SK-N-SH treated with all-trans-retinoic acid at 6 μM for 48 hours (cell line): Measurements from ENCODE around the gene RBM33.

Experiments
- BACH2 ChIP-seq: fragments of 250-450 bp; sonication (Bioruptor Pico); IDR thresholded peaks from 2 replicates; pipeline ENCODE4 v1.9.0; 2021; ENCODE audit warnings: mild to moderate bottlenecking, borderline replicate concordance
- CSDC2 ChIP-seq: fragments of 250-450 bp; sonication (Bioruptor Pico); IDR thresholded peaks from 2 replicates; pipeline ENCODE4 v1.5.0; 2020; ENCODE audit warnings: mild to moderate bottlenecking, moderate library complexity
- GLIS3 ChIP-seq: fragments of 250-450 bp; sonication (Bioruptor Pico); IDR thresholded peaks from 2 replicates; pipeline ENCODE4 v1.5.0; 2020; ENCODE audit warnings: mild to moderate bottlenecking, moderate library complexity
- ISL1 ChIP-seq: fragments of 250-450 bp; sonication (Bioruptor Pico); IDR thresholded peaks from 2 replicates; pipeline ENCODE4 v2.1.2; 2022; ENCODE audit warnings: mild to moderate bottlenecking, moderate library complexity
- OSR1 ChIP-seq: fragments of 250-450 bp; sonication (Bioruptor Pico); IDR thresholded peaks from 2 replicates; pipeline ENCODE4 v1.8.0; 2022; ENCODE audit warnings: moderate library complexity, mild to moderate bottlenecking, inconsistent platforms
- PATZ1 ChIP-seq: fragments of 250-450 bp; sonication (Bioruptor Pico); IDR thresholded peaks from 2 replicates; pipeline ENCODE4 v1.8.0; 2020; ENCODE audit warnings: mild to moderate bottlenecking, moderate library complexity, borderline replicate concordance
- SNAI2 ChIP-seq: fragments of 250-450 bp; sonication (Bioruptor Pico); IDR thresholded peaks from 2 replicates; pipeline ENCODE4 v1.5.0; 2020; ENCODE audit warnings: mild to moderate bottlenecking, moderate library complexity
- TCF4 ChIP-seq: fragments of 250-450 bp; sonication (Bioruptor Pico); IDR thresholded peaks from 2 replicates; pipeline ENCODE4 v1.8.0; 2021; ENCODE audit warnings: mild to moderate bottlenecking, moderate library complexity, borderline replicate concordance
- TOX ChIP-seq: fragments of 250-450 bp; sonication (Bioruptor Pico); IDR thresholded peaks from 2 replicates; pipeline ENCODE4 v1.8.0; 2021; ENCODE audit warnings: mild to moderate bottlenecking, moderate library complexity, borderline replicate concordance
- ZFP3 ChIP-seq: fragments of 250-450 bp; sonication (Bioruptor Pico); IDR thresholded peaks from 2 replicates; pipeline ENCODE4 v1.5.0; 2020; ENCODE audit warnings: mild to moderate bottlenecking, moderate library complexity
- ZFP30 ChIP-seq: fragments of 450-650 bp; formaldehyde crosslinking; IDR thresholded peaks from 2 replicates; pipeline ENCODE4 v1.5.0; 2022; ENCODE audit warnings: mild to moderate bottlenecking, moderate library complexity
- ZNF8 ChIP-seq: fragments of 450-650 bp; formaldehyde crosslinking; IDR thresholded peaks from 2 replicates; pipeline ENCODE4 v1.5.0; 2020; ENCODE audit warnings: mild to moderate bottlenecking, moderate library complexity
- TF ChIP-seq, protein P1 (sequence below): fragments of 250-450 bp; sonication (Bioruptor Pico); IDR thresholded peaks from 2 replicates; pipeline ENCODE4 v1.5.1; 2021; ENCODE audit warnings: mild to moderate bottlenecking, moderate library complexity
- TF ChIP-seq, protein P2 (sequence below): fragments of 250-450 bp; sonication (Bioruptor Pico); IDR thresholded peaks from 2 replicates; pipeline ENCODE4 v1.5.1; 2020; ENCODE audit warnings: low read depth, mild to moderate bottlenecking, moderate library complexity

GRCh38 chr7:155814316-155815276, 170.1 kb downstream of the RBM33 start:
- TF ChIP-seq CSDC2 (CRISPR knock-in tag) (no peak), PATZ1 (no peak), SNAI2 (no peak), TCF4 (no peak), ZFP3 (CRISPR knock-in tag) (no peak), BACH2 (no peak), GLIS3 (CRISPR knock-in tag) (no peak), OSR1 (CRISPR knock-in tag) (no peak), TOX (CRISPR knock-in tag) (no peak), ISL1 (CRISPR knock-in tag) (no peak), ZNF8 (CRISPR knock-in tag) (no peak), ZFP30 (no peak)
- TF ChIP-seq, protein P1, sequence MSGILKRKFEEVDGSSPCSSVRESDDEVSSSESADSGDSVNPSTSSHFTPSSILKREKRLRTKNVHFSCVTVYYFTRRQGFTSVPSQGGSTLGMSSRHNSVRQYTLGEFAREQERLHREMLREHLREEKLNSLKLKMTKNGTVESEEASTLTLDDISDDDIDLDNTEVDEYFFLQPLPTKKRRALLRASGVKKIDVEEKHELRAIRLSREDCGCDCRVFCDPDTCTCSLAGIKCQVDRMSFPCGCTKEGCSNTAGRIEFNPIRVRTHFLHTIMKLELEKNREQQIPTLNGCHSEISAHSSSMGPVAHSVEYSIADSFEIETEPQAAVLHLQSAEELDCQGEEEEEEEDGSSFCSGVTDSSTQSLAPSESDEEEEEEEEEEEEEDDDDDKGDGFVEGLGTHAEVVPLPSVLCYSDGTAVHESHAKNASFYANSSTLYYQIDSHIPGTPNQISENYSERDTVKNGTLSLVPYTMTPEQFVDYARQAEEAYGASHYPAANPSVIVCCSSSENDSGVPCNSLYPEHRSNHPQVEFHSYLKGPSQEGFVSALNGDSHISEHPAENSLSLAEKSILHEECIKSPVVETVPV (CRISPR knock-in tag) = no peak
- TF ChIP-seq, protein P2, sequence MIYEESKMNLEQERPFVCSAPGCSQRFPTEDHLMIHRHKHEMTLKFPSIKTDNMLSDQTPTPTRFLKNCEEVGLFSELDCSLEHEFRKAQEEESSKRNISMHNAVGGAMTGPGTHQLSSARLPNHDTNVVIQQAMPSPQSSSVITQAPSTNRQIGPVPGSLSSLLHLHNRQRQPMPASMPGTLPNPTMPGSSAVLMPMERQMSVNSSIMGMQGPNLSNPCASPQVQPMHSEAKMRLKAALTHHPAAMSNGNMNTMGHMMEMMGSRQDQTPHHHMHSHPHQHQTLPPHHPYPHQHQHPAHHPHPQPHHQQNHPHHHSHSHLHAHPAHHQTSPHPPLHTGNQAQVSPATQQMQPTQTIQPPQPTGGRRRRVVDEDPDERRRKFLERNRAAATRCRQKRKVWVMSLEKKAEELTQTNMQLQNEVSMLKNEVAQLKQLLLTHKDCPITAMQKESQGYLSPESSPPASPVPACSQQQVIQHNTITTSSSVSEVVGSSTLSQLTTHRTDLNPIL = no peak
